Measurements from ENCODE around the gene LRRTM3.

DNA sequence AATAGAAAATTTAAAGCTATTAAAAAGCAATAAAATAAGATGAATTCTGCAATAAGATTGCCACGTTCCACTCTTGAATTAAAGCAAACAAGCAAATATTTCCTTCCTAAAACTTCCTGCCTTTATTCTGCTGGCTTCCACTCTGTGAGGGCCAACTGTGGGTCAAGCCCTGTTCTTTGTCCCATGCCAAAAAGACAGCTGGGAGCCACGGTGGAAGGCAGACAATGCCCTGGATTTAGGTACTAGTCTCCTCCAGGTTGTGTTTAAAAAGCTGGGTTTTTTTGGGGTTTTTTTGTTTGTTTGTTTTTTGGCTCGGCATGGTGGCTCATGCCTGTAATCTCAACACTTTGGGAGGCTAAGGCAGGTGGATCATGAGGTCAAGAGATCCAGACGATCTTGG, 39.1 kb downstream of the LRRTM3 start:
- no peak for TF ChIP-seq CTCF (IDR thresholded peaks at IDR 0.05)
- no peak for TF ChIP-seq JUN (IDR thresholded peaks at IDR 0.05)
- no peak for TF ChIP-seq PBX3 (IDR thresholded peaks at IDR 0.05)
- TF ChIP-seq POLR2A (IDR thresholded peaks at IDR 0.05; ENCODE audit: low read length) = no peak
